H9 (cell line): Measurements from ENCODE around the gene SLC48A1. TPM values are rescaled to one million over a fixed set of nuclear protein-coding genes. Genes with fewer than 3 reads are reported as not detected.
A peak's percentile ranks its signal among the peaks of the same experiment; 100 is the strongest.

Source experiments
- DNase-seq: peaks from one replicate; pipeline ENCODE4 v3.0.0-alpha.2; 2017
- H2AFZ ChIP-seq: one replicate; pipeline ENCODE4 v1.6.1; 2013; ENCODE audit warnings: mild to moderate bottlenecking, low read length, control low read depth, moderate library complexity
- H2AK5ac ChIP-seq: 2 replicates; pipeline ENCODE4 v1.6.1; 2013; ENCODE audit warnings: low read length, control low read depth, mixed read lengths; ENCODE audit not compliant: insufficient read length
- H2BK120ac ChIP-seq: one replicate; pipeline ENCODE4 v1.6.1; 2013; ENCODE audit warnings: low read depth, mild to moderate bottlenecking, low read length, control low read depth, inconsistent platforms; ENCODE audit not compliant: poor library complexity, severe bottlenecking
- H2BK12ac ChIP-seq: 2 replicates; pipeline ENCODE4 v1.6.1; 2013; ENCODE audit warnings: low read length, control low read depth, mixed read lengths, low read depth; ENCODE audit not compliant: insufficient read length
- H2BK15ac ChIP-seq: 2 replicates; pipeline ENCODE4 v1.6.1; 2013; ENCODE audit warnings: low read depth, low read length, control low read depth
- H2BK20ac ChIP-seq: one replicate; pipeline ENCODE4 v1.6.1; 2013; ENCODE audit warnings: low read depth, mild to moderate bottlenecking, low read length, control low read depth, inconsistent platforms; ENCODE audit not compliant: poor library complexity, severe bottlenecking
- H2BK5ac ChIP-seq: 2 replicates; pipeline ENCODE4 v1.6.1; 2013; ENCODE audit warnings: low read length, control low read depth, mixed read lengths; ENCODE audit not compliant: insufficient read length
- H3K14ac ChIP-seq: 2 replicates; pipeline ENCODE4 v1.6.1; 2013; ENCODE audit warnings: low read length, control low read depth; ENCODE audit not compliant: insufficient read depth
- H3K18ac ChIP-seq: 2 replicates; pipeline ENCODE4 v1.6.1; 2013; ENCODE audit warnings: low read depth, mild to moderate bottlenecking, mixed read lengths, low read length, control low read depth; ENCODE audit not compliant: insufficient read length
- H3K23ac ChIP-seq: 2 replicates; pipeline ENCODE4 v1.6.1; 2013; ENCODE audit warnings: low read length, control low read depth, mixed read lengths, low read depth; ENCODE audit not compliant: insufficient read length
- H3K23me2 ChIP-seq: 2 replicates; pipeline ENCODE4 v1.6.1; 2013; ENCODE audit warnings: low read depth, mild to moderate bottlenecking, mixed read lengths, low read length, control low read depth; ENCODE audit not compliant: insufficient read length, poor library complexity, severe bottlenecking
- H3K27ac ChIP-seq: 2 replicates; pipeline ENCODE4 v1.5.1; 2013; ENCODE audit warnings: low read length, control low read depth, mixed read lengths, low read depth; ENCODE audit not compliant: insufficient read length
- H3K27me3 ChIP-seq: 2 replicates; pipeline ENCODE4 v1.6.1; 2013; ENCODE audit warnings: low read length, control low read depth, inconsistent platforms; ENCODE audit not compliant: insufficient read depth
- H3K4ac ChIP-seq: 2 replicates; pipeline ENCODE4 v1.6.1; 2013; ENCODE audit warnings: low read depth, mild to moderate bottlenecking, control low read depth, inconsistent platforms, low read length, moderate library complexity
- H3K4me1 ChIP-seq: 2 replicates; pipeline ENCODE4 v1.6.1; 2013; ENCODE audit warnings: low read length, control low read depth, inconsistent platforms; ENCODE audit not compliant: insufficient read depth
- H3K4me2 ChIP-seq: 2 replicates; pipeline ENCODE4 v1.6.1; 2013; ENCODE audit warnings: low read length, control low read depth, mixed read lengths; ENCODE audit not compliant: insufficient read length, insufficient read depth
- H3K56ac ChIP-seq: 2 replicates; pipeline ENCODE4 v1.6.1; 2013; ENCODE audit warnings: low read depth, mild to moderate bottlenecking, mixed read lengths, low read length, control low read depth; ENCODE audit not compliant: insufficient read length
- H3K79me1 ChIP-seq: 2 replicates; pipeline ENCODE4 v1.6.1; 2013; ENCODE audit warnings: low read depth, mild to moderate bottlenecking, moderate library complexity, low read length, control low read depth, inconsistent platforms; ENCODE audit not compliant: insufficient read depth, poor library complexity, severe bottlenecking
- H3K79me2 ChIP-seq: 2 replicates; pipeline ENCODE4 v1.6.1; 2013; ENCODE audit warnings: low read length, control low read depth, inconsistent platforms; ENCODE audit not compliant: insufficient read depth
- H3K9ac ChIP-seq: 2 replicates; pipeline ENCODE4 v1.6.1; 2013; ENCODE audit warnings: low read length, control low read depth, mixed read lengths; ENCODE audit not compliant: insufficient read length; ENCODE audit errors: extremely low read depth
- H3K9me3 ChIP-seq: one replicate; pipeline ENCODE4 v1.6.1; 2013; ENCODE audit warnings: low read depth, low read length, inconsistent platforms; ENCODE audit not compliant: control insufficient read depth
- H3T11ph ChIP-seq: one replicate; pipeline ENCODE4 v1.6.1; 2013; ENCODE audit warnings: mild to moderate bottlenecking, low read length, control low read depth, inconsistent platforms
- H4K20me1 ChIP-seq: one replicate; pipeline ENCODE4 v1.6.1; 2013; ENCODE audit not compliant: control insufficient read depth, insufficient read length, insufficient read depth
- H4K5ac ChIP-seq: 2 replicates; pipeline ENCODE4 v1.6.1; 2013; ENCODE audit warnings: low read depth, mild to moderate bottlenecking, mixed read lengths, low read length, control low read depth; ENCODE audit not compliant: insufficient read length
- H4K8ac ChIP-seq: replicated peaks from 2 replicates; pipeline ENCODE4 v1.6.1; 2013; ENCODE audit warnings: low read length, control low read depth, mixed read lengths, low read depth; ENCODE audit not compliant: insufficient read length
- H4K91ac ChIP-seq: 2 replicates; pipeline ENCODE4 v1.6.1; 2013; ENCODE audit warnings: low read depth, mild to moderate bottlenecking, moderate library complexity, mixed read lengths, low read length, control low read depth; ENCODE audit not compliant: insufficient read length
- H3K27ac Mint-ChIP-seq, 3 experiments: 2 replicates in 2 of 3; 3 replicates in 1 of 3; pipeline ENCODE4 v1.8.0; 2020 to 2021; ENCODE audit warnings: mixed read lengths in 3 of 3, mild to moderate bottlenecking in 1 of 3, moderate library complexity in 1 of 3
- H3K27me3 Mint-ChIP-seq: 2 replicates; pipeline ENCODE4 v1.8.0; 2021; ENCODE audit warnings: low read depth, mild to moderate bottlenecking, moderate library complexity, mixed read lengths
- H3K36me3 Mint-ChIP-seq, 3 experiments: 2 replicates in 2 of 3; 3 replicates in 1 of 3; pipeline ENCODE4 v1.8.0; 2020 to 2021; ENCODE audit warnings: low read depth in 3 of 3, mixed read lengths in 3 of 3; ENCODE audit not compliant: insufficient read depth in 1 of 3
- H3K4me1 Mint-ChIP-seq, 2 experiments: 2 replicates each; pipeline ENCODE4 v1.8.0; 2020; ENCODE audit warnings: mixed read lengths in 2 of 2
- H3K4me3 Mint-ChIP-seq, 2 experiments: 2 replicates in 1 of 2; 3 replicates in 1 of 2; pipeline ENCODE4 v1.8.0; 2020 to 2021; ENCODE audit warnings: mild to moderate bottlenecking in 2 of 2, mixed read lengths in 2 of 2, moderate library complexity in 1 of 2
- H3K9me3 Mint-ChIP-seq, 2 experiments: 2 replicates in 1 of 2; 3 replicates in 1 of 2; pipeline ENCODE4 v1.8.0; 2020; ENCODE audit warnings: mild to moderate bottlenecking in 2 of 2, mixed read lengths in 2 of 2, moderate library complexity in 1 of 2
- CTCF ChIP-seq: fragments of 200-600 bp; sonication (generic); conservative IDR thresholded peaks from 3 replicates; pipeline ENCODE4 v1.8.0; 2021; ENCODE audit warnings: antibody characterized with exemption, mild to moderate bottlenecking
- WGBS: extraction: QIAGEN DNeasy Blood & Tissue Kit; methylation state at CpG from one replicate; pipeline ENCODE4 v1.1.7; 2013; ENCODE audit warnings: missing lambda C conversion rate, low lambda C conversion rate, mixed read lengths; ENCODE audit not compliant: insufficient read length; ENCODE audit errors: extremely low coverage; 5-methylcytosine and 5-hydroxymethylcytosine counted together
- total RNA-seq: library from RNA; stranded (reverse); gene quantifications from 2 replicates; pipeline ENCODE4 v1.2.1, GENCODE V29; 2021

Gene SLC48A1
- total RNA-seq, 1 experiment from 2014 or later: 10.6 TPM

GRCh38 chr12:47829584-47829983, 56.5 kb downstream of the SLC48A1 start:
- H3K4me1 Mint-ChIP-seq: peaks cover 26 to 40% of the 10 kb centered on the region in 2 experiments
- H3K27me3 Mint-ChIP-seq: no peaks in the 10 kb centered on the region; the same call in 1 of the 2 replicates
- Histone ChIP-seq H2AK5ac (no peak overlapping the region), H3K27ac (no peak overlapping the region), H2BK20ac (no peak overlapping the region), H2BK15ac (no peak overlapping the region), H2BK120ac (no peak overlapping the region), H3K56ac (no peak overlapping the region), H3K4ac (no peak overlapping the region), H2BK5ac (no peak overlapping the region), H2BK12ac (no peak overlapping the region), H3K9ac (no peak overlapping the region), H3K4me1 (0 out of 2 replicates have a peak, but pooled peaks cover 7% of the 10 kb centered on the region), H3K14ac (no peak overlapping the region), H3K18ac (no peak overlapping the region), H3K4me2 (peak overlapping the region; percentile 4), H2AFZ (no peak overlapping the region), H3K27me3 (no peaks in the 10 kb centered on the region), H4K8ac (no peak overlapping the region), H3K9me3 (no peaks in the 10 kb centered on the region), H4K20me1 (no peaks in the 10 kb centered on the region), H3K79me1 (no peaks in the 10 kb centered on the region), H3K23ac (no peak overlapping the region), H3K23me2 (no peaks in the 10 kb centered on the region), H3K79me2 (no peaks in the 10 kb centered on the region), H4K91ac (no peak overlapping the region), H4K5ac (no peak overlapping the region), H3T11ph (no peak overlapping the region)
- WGBS: no CpG with 5 or more reads among the region's 4 CpGs
- H3K27ac Mint-ChIP-seq: no peak overlapping the region
- H3K36me3 Mint-ChIP-seq: no peaks in the 10 kb centered on the region
- H3K9me3 Mint-ChIP-seq: no peaks in the 10 kb centered on the region; a peak in 2 of 5 replicates
- no peak overlapping the region for H3K4me3 Mint-ChIP-seq
- DNase-seq: no peak
- TF ChIP-seq CTCF: no peak

Other genes with a start within 250 kb of the SLC48A1 start
- gene RPAP3, start 67.2 kb upstream of the SLC48A1 start, total RNA-seq: 48.9 and 53.3 TPM in 2 replicates
- gene ENDOU, start 47.7 kb upstream of the SLC48A1 start, total RNA-seq: not detected in 2 replicates
- gene RAPGEF3, start 14.4 kb upstream of the SLC48A1 start, total RNA-seq: 5.6 and 7.4 TPM in 2 replicates
- 69.3 and 72.1 TPM in 2 replicates for gene HDAC7, start 46.7 kb downstream of the SLC48A1 start, total RNA-seq
- gene VDR, start 131.8 kb downstream of the SLC48A1 start, total RNA-seq: 0.61 and 0.70 TPM in 2 replicates
- 40.4 and 43.7 TPM in 2 replicates for gene TMEM106C, start 190.4 kb downstream of the SLC48A1 start, total RNA-seq
- gene COL2A1, start 231.2 kb downstream of the SLC48A1 start, total RNA-seq: 10.8 and 11.4 TPM in 2 replicates